A673 (cell line): Measurements from ENCODE around the gene DEDD.

Experiments used
- EZH2 ChIP-seq: fragments of 200-600 bp; sonication (generic); IDR thresholded peaks from 2 replicates; pipeline ENCODE4 v1.6.1; 2017; ENCODE audit warnings: borderline replicate concordance, low read depth, mild to moderate bottlenecking, mixed read lengths, antibody characterized with exemption, low read length; ENCODE audit not compliant: poor library complexity, severe bottlenecking
- TF ChIP-seq, protein P1 (sequence below): fragments of 300-800, 200-600 bp; sonication (generic); conservative IDR thresholded peaks from 2 replicates; pipeline ENCODE4 v1.5.1; 2017; ENCODE audit warnings: low read depth, mild to moderate bottlenecking, antibody characterized with exemption, low read length, moderate library complexity, mixed read lengths

DNA sequence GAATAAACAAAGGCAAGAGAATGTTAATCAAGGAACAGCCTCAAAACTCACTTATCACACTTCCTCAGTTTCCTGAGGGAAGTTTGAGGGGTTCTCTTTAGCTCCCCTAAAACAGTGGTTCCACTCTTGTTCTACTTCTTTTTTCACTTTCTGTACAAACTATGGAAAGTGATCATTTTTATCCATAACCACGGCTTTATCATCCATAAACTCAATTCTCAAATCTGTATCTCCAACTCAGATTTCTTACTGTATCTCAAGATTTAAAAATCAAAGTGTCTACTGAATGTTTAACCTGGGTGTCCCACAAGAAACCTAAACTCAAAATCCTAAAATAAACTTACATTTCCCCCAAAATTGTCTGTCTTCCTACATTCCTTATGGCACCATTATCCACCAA, 18.6 kb downstream of the DEDD start:
- TF ChIP-seq, protein P1, sequence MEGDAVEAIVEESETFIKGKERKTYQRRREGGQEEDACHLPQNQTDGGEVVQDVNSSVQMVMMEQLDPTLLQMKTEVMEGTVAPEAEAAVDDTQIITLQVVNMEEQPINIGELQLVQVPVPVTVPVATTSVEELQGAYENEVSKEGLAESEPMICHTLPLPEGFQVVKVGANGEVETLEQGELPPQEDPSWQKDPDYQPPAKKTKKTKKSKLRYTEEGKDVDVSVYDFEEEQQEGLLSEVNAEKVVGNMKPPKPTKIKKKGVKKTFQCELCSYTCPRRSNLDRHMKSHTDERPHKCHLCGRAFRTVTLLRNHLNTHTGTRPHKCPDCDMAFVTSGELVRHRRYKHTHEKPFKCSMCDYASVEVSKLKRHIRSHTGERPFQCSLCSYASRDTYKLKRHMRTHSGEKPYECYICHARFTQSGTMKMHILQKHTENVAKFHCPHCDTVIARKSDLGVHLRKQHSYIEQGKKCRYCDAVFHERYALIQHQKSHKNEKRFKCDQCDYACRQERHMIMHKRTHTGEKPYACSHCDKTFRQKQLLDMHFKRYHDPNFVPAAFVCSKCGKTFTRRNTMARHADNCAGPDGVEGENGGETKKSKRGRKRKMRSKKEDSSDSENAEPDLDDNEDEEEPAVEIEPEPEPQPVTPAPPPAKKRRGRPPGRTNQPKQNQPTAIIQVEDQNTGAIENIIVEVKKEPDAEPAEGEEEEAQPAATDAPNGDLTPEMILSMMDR: no peak
- TF ChIP-seq EZH2: no peak
